ENCODE measurements around the gene SPAG5. TPM values are rescaled to one million over a fixed set of nuclear protein-coding genes. Genes with fewer than 3 reads are reported as not detected.
A peak's percentile ranks its signal among the peaks of the same experiment; 100 is the strongest.

Gene SPAG5
- total RNA-seq, 2 donors from 2014 or later: 80.7 to 198 TPM

DNA sequence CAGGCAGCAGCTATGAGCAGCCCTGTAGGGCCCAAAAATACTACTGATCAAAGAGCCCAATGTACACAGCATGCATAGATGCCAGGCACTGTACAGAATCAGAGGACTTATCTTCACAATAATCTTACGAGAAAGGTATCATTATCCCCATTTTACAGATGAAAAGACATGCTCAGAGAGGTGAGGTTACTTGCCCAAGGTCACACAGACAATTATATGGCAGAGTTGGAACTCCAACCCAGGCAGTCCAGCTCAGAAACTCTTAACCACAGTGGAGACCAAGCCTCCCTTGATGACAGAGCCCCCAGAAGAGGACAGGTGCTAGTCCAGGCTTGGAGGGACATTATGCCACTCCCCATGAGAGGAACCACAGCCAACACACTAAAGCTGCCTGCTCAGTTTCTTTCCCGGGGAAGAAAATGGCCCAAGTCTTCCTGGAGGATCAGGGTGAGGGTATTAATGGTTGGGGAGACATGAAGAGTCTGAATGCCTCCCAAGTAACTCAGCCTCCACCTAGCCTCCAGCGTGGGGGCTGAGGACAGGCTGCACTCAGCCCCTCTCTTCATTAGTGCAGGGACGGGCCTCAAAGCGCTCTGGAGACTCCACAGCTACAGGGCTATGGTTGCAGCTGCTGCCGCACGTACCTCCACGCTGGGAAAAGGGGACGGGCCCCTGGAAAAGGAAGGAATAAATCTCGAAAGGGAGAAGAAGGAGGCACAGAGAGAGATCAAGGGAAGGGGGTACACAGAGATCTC, 47.2 kb downstream of the SPAG5 start:
- H3K27ac Mint-ChIP-seq: peak overlapping the region; percentile 93 to 94
- H3K4me3 Mint-ChIP-seq: peak overlapping the region; percentile 91
- no peaks in the 10 kb centered on the region for H3K27me3 Mint-ChIP-seq
- ATAC-seq (no peak), DNase-seq (ENCODE audit: low spot score) (no peak)
- no peaks in the 10 kb centered on the region for H3K9me3 Mint-ChIP-seq
- peaks cover 19% of the 10 kb centered on the region for H3K36me3 Mint-ChIP-seq
- peaks cover 63% of the 10 kb centered on the region in 2 donors for H3K4me1 Mint-ChIP-seq (ENCODE audit: low read depth in 2 of 2)

DNA sequence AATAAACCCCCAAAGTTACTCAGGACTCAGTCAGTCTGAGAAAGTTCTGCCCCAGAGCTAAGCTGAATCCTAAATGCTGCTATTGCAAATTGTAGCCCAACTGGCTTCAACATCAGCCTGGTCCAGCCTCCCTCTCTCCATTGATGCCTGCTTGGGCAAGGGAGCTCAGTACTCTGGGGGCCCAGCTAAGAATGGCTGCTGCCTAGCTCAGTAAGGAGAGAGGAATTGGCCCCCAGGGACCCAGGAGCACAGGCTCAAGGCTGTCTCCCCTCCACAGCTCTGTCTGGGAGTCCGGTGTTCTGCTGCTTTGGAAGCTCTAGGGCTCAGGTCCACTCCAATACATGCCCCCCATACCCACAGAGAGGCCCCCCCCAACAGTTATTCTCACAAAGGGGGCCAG, 48.0 kb downstream of the SPAG5 start:
- ATAC-seq (no peak), DNase-seq (ENCODE audit: low spot score) (no peak)
- peaks cover 12% of the 10 kb centered on the region for H3K36me3 Mint-ChIP-seq
- peak overlapping the region; percentile 93 to 94 for H3K27ac Mint-ChIP-seq
- peak overlapping the region; percentile 91 for H3K4me3 Mint-ChIP-seq
- no peaks in the 10 kb centered on the region for H3K27me3 Mint-ChIP-seq
- peaks cover 63% of the 10 kb centered on the region in 2 donors for H3K4me1 Mint-ChIP-seq (ENCODE audit: low read depth in 2 of 2)
- H3K9me3 Mint-ChIP-seq: no peaks in the 10 kb centered on the region

DNA sequence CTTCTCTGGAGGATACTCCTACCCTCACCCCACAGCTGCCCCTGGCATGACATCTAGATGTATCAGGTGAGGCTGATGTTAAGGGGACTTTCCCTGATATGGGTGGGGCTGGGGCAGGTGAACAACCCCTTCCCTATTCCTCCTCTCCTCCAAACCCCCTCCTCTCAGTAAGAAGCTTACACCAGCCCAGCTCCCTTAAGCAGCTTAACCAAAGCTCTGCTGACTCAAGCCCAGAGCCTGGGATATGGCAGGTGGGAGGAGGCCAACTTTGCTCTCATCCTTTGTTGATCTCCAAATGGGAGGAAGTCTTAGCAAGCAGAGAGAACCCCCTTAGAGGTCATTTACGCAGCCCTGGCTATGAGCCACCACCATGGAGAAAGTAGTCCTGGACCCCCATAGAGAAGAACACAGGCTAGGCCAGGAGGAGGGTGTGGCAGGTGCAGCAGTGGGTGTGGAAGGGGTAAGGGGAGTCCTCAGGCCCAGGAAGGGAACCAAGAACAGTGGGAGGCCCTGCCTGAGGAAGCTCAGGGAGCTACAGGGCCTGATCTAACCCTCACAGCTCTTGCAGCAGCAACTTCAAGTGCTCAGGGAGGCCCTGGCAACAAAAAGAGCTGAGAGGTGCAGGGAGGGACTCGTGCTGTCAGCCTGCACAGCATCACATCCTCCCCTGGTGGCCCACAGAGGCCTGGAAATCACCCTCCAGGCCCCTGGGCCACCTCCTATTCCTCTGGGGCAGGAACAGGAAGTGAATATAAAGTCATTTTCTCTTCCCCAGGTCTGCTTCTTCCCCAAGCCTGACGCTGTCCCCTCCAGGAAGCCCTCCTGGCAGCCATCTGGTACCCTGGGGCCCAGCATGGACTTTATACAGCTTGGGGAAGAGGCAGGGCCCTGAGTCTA, 49.3 kb downstream of the SPAG5 start:
- peak; percentile 86 for DNase-seq (ENCODE audit: low spot score)
- peak; percentile 78 to 80 for ATAC-seq
- Mint-ChIP-seq H3K4me3 (peak overlapping the region; percentile 91), H3K36me3 (peaks cover 12% of the 10 kb centered on the region), H3K27me3 (no peaks in the 10 kb centered on the region), H3K9me3 (no peaks in the 10 kb centered on the region), H3K27ac (peak overlapping the region; percentile 93 to 94), H3K4me1 (ENCODE audit: low read depth in 2 of 2) (peaks cover 62 to 68% of the 10 kb centered on the region in 2 donors)

DNA sequence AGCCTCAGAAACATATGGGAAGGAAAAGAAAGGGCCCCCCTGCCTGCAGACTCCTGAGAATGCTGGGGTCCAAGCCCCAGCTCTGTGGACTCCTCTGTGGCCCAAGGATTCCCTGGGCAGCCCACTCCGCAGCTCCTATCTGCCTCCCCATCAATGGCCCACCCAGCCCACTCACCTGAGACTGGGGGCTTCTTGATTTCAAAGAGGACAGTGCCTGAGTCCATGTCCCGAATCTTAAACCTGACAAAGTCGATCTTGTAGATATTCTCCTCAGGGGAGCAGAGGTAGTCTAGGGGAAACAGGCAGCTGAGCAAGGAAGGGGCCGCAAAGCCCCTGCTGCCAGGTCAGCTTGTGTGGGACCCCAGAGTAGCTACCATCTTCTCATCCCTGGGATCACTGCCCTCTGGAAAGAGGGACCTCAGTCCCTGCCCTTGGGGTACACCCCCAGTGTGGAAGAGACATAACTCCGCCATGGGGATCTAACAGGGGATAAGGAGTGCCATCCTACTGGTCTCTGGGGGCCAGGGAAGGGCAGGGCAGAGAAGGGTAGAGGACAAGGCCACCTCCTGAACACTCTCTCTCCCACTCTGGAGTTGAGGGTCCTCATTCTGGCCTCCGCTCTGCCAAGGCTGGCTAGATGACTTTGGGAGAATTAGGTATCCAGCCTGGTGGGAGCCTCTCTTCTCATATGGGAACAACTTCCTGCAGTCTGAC, 50.3 kb downstream of the SPAG5 start:
- DNase-seq (ENCODE audit: low spot score) (no peak), ATAC-seq (no peak)
- peaks cover 53 to 61% of the 10 kb centered on the region in 2 donors for H3K4me1 Mint-ChIP-seq (ENCODE audit: low read depth in 2 of 2)
- H3K9me3 Mint-ChIP-seq: no peaks in the 10 kb centered on the region
- H3K27ac Mint-ChIP-seq: peak overlapping the region; percentile 93 to 94
- H3K4me3 Mint-ChIP-seq: peak overlapping the region; percentile 91
- peaks cover 6% of the 10 kb centered on the region for H3K36me3 Mint-ChIP-seq
- no peaks in the 10 kb centered on the region for H3K27me3 Mint-ChIP-seq

DNA sequence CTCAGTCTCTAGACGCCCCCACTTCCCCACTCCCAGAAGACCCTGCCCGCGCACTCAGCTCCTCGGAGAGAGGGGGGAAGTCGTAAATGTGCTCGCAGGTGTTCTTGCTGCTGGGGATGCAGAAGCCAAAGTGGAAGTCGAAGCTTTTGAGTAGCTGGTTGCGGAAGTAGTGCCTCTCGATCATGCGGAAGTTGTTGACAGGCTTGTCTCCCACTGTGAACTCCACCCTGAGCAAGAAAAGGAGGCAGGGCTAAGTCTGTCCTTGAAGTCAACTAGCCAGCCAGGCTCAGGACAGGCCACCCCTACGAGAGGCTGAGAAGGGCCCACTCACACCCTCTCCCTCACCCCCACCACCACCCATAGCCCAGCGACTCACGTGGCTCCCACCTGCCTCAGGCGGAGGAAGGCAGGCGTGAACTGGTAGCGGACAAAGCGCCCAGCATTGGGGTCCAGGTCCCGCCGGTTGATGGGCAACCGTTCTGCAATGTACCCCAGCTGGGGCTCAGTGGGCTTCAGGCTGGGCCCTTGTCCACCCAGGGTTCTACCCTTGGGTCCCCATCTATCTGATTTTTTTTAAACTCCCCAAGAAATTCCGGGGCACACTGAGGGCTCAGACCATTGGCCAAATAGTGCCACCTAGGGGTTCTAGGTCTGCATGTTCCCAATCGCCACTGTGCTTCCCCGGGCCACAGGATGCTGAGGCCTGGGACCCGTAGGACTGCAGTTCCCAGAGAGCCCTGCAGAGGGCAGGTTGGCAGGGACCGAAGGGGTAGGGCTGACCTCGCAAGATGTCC, 51.0 kb downstream of the SPAG5 start:
- peaks cover 5% of the 10 kb centered on the region for H3K36me3 Mint-ChIP-seq
- peak overlapping the region; percentile 81 for H3K4me3 Mint-ChIP-seq
- no peaks in the 10 kb centered on the region for H3K27me3 Mint-ChIP-seq
- H3K27ac Mint-ChIP-seq: peak overlapping the region; percentile 93 to 94
- DNase-seq (ENCODE audit: low spot score): peak; percentile 83
- no peaks in the 10 kb centered on the region for H3K9me3 Mint-ChIP-seq
- peaks cover 45 to 53% of the 10 kb centered on the region in 2 donors for H3K4me1 Mint-ChIP-seq (ENCODE audit: low read depth in 2 of 2)
- peak; percentile 62 to 64 for ATAC-seq

DNA sequence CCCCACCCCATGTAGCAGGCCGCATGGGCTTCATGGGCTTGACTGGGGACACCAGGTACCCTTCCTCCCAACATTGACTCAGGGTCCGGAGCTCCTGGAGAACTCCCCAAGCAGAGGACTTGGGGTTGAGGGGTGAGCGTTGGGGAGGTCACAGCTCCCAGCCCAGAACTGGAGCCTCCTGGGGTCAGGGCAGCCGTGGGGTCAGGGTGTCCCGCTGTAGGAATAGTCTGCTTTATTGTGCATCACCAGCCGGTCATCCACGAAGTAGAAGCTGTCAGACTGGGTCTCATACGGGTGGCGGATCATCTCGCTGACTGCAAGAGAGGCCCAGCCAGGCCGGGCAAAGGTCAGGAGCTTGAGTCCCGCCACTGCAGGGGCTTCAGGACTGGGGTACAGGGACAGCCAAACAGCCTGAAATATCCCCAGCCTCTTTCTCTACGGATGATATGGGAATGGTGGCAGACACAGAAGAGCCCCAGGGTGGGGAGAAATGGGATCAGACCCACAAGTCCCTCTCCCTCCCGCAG, 51.7 kb downstream of the SPAG5 start:
- DNase-seq (ENCODE audit: low spot score): no peak
- H3K4me1 Mint-ChIP-seq (ENCODE audit: low read depth in 2 of 2): peaks cover 43 to 50% of the 10 kb centered on the region in 2 donors
- H3K27ac Mint-ChIP-seq: peak overlapping the region; percentile 93 to 94
- H3K9me3 Mint-ChIP-seq: no peaks in the 10 kb centered on the region
- no peaks in the 10 kb centered on the region for H3K27me3 Mint-ChIP-seq
- ATAC-seq: no peak
- peak overlapping the region; percentile 41 for H3K4me3 Mint-ChIP-seq
- H3K36me3 Mint-ChIP-seq: peaks cover 5% of the 10 kb centered on the region

DNA sequence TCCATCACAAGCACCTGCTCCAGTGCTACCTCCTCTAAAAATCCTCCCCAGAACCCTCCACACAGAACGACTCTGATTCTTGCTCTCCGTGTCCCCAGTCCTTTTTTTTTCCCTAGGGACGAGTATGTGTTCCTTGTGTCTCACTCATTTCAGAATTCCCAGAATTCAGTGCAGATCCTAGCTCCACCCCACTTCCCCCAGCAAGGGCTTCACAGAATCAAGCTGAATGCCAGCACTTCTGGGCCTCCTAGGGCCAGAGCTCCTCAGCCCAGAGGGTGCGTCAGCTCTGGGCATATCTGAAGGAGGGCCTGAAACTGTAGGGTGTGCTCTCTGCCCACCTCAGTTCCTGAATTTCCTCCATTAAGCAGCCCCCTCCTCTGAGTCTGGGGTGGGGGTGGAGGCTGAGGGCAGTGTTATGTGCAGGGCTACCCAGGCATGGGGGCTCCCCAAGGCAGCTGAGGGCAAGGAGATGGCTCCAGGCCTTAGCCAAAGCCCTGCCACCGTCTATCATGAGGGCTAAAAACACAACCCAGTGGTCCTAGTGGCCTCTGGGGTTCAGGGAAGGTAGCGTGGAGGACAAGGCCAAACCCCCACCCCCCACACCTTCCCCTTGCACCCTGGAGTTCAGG, 52.9 kb downstream of the SPAG5 start:
- Mint-ChIP-seq H3K27me3 (no peaks in the 10 kb centered on the region), H3K4me1 (ENCODE audit: low read depth in 2 of 2) (peaks cover 33 to 38% of the 10 kb centered on the region in 2 donors), H3K4me3 (no peak overlapping the region), H3K36me3 (peaks cover 5% of the 10 kb centered on the region), H3K27ac (peak overlapping the region in 1 of 2 donors; percentile 9), H3K9me3 (no peaks in the 10 kb centered on the region)
- ATAC-seq (no peak), DNase-seq (ENCODE audit: low spot score) (peak; percentile 44)

DNA sequence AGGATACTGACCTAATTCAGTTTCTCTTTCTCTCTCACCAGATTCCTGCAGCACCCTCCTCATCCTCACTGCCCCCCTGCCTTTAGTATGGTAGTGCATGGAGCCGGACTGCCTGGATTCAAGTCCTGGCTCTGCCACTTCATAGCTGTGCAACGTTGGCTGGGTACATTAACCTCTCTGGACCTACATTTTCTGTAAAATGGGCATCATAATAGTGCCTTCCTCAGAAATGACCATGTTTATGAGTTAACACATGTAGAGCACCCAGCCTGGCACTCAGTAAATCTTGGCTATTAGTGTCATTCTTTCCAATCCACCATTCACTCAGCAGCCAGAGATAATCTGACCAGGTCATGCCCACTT, 53.7 kb downstream of the SPAG5 start:
- DNase-seq (ENCODE audit: low spot score): no peak
- Mint-ChIP-seq H3K9me3 (no peaks in the 10 kb centered on the region), H3K27me3 (no peaks in the 10 kb centered on the region), H3K4me1 (ENCODE audit: low read depth in 2 of 2) (peaks cover 25 to 32% of the 10 kb centered on the region in 2 donors), H3K4me3 (no peak overlapping the region), H3K36me3 (peaks cover 5% of the 10 kb centered on the region), H3K27ac (peak overlapping the region in 1 of 2 donors; percentile 9)
- no peak for ATAC-seq

DNA sequence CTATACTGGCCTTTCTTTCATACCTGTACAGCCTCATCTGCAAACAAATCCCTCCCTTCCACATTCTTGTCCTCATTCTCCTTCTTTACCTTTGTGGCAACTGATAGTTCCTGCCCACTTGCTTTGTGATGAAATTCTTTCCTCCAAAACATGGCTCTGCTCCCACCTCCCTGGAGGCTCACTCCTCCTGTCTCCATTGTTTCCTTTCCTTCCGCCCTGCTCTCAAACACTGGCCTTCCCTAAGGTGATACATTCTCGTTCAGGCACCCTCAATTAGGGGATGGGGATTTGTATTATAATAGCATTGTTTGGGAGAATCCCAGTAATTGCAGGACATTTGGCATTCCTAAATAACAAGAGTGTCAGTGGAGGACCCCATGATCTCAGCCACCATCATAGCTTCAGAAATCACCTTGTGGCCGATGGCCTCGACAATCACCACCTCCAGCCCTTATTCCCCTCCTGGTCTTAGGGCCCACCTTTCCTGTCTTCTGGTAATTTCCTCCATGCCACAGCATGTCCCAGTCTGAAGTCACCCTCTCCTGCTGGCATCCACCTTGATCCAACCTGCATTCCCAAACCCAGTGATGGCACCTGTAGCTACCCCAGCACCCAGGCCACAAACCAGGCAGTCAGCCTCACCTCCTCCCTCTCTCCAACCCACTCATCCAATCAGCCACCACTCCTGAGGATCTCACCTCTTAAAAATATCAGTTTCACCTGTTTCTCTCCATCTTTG, 54.3 kb downstream of the SPAG5 start:
- Mint-ChIP-seq H3K9me3 (no peaks in the 10 kb centered on the region), H3K27me3 (no peaks in the 10 kb centered on the region), H3K4me3 (no peak overlapping the region), H3K27ac (no peak overlapping the region), H3K36me3 (peaks cover 5% of the 10 kb centered on the region), H3K4me1 (ENCODE audit: low read depth in 2 of 2) (peaks cover 20 to 27% of the 10 kb centered on the region in 2 donors)
- peak; percentile 32 for DNase-seq (ENCODE audit: low spot score)
- no peak for ATAC-seq

DNA sequence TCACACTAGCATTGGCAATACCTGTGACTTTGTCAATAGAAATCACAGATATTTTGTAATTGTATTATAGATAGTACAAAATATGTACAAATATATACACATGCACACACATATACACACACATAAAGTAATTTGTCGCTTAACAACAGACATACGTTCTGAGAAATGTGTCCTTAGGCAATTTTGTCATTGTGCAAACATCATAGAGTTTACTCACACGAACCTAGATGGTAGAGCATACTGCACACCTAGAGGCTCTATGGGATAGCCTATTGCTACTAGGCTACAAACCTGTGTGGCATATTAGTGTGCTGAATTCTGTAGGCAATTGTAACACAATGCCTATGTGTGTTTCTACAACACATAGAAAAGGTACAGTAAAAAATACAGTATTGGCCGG, 57.4 kb downstream of the SPAG5 start:
- no peak for DNase-seq (ENCODE audit: low spot score)
- H3K4me1 Mint-ChIP-seq (ENCODE audit: low read depth in 2 of 2): peaks cover 0 to 5% of the 10 kb centered on the region in 2 donors
- H3K36me3 Mint-ChIP-seq: no peaks in the 10 kb centered on the region
- no peak overlapping the region for H3K27ac Mint-ChIP-seq
- no peak for ATAC-seq
- H3K4me3 Mint-ChIP-seq: no peak overlapping the region
- H3K9me3 Mint-ChIP-seq: no peaks in the 10 kb centered on the region
- no peaks in the 10 kb centered on the region for H3K27me3 Mint-ChIP-seq

DNA sequence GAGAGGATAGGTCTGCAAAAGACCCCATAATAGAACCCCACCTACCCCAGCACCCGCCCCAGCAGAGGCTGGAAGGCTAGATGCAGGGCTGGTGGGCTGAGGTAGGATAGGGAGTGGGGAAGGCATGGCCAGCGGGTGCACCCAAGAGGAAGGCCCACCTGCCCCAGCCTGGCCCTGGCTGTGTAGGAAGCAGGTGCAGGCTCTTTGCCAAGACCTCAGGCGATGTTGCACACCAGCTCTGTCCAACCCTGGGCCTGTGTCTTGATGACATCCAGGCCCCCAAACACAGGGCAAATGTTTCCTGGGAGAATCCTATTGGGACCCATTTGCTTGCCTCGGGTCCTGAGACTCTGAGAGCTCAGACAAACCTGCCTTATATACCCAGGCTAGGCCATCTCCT, 58.6 kb downstream of the SPAG5 start:
- DNase-seq (ENCODE audit: low spot score) (no peak), ATAC-seq (no peak)
- Mint-ChIP-seq H3K27ac (no peak overlapping the region), H3K9me3 (no peaks in the 10 kb centered on the region), H3K36me3 (no peaks in the 10 kb centered on the region), H3K27me3 (no peaks in the 10 kb centered on the region), H3K4me3 (no peak overlapping the region), H3K4me1 (ENCODE audit: low read depth in 2 of 2) (peaks cover 0 to 5% of the 10 kb centered on the region in 2 donors)

DNA sequence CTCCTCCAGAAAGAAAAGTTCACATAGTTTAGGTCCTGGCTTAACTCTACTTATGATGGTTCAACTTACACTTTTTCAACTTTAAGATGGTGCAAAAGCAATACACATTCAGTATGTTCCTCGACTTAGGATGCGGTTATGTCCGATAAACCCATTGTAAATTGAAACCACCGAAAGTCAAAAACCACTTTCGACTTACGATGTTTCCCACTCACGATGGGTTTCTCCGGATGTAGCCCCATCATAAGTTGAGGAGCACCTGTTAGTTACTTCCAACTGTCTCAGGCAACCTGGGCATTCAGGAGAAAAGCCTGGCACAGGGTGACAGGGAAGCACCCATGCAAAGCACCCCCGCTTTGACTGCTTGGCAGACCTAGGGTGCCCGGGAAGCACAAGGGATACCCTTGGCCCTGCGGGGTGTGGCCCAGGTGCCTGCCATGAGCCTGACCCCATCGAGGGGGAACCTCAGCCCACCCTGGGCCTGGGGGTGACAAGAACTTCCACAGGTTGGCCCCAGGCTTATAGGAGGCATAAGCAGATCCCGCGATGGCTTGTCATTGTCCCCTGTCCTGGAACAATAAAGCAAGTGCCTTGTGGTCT, 60.4 kb downstream of the SPAG5 start:
- no peak for ATAC-seq
- no peak for DNase-seq (ENCODE audit: low spot score)
- peak overlapping the region in 1 of 2 donors; percentile 39 for H3K27ac Mint-ChIP-seq
- H3K4me1 Mint-ChIP-seq (ENCODE audit: low read depth in 2 of 2): no peaks in the 10 kb centered on the region
- no peaks in the 10 kb centered on the region for H3K27me3 Mint-ChIP-seq
- H3K4me3 Mint-ChIP-seq: no peak overlapping the region
- no peaks in the 10 kb centered on the region for H3K36me3 Mint-ChIP-seq
- H3K9me3 Mint-ChIP-seq: no peaks in the 10 kb centered on the region
